HL-60 (cell line): Measurements from ENCODE around the gene DPP6.

Source experiments
- DNase-seq, 2 experiments: peaks; one replicate each; pipeline ENCODE4 v3.0.0-alpha.2; 2010 to 2020; ENCODE audit warnings: low read depth in 1 of 2, low spot score in 1 of 2
- H3K27ac ChIP-seq: fragments of 250-450 bp; sonication (Bioruptor Pico); replicated peaks from 2 replicates; pipeline ENCODE4 v1.5.1; 2020; ENCODE audit warnings: mild to moderate bottlenecking, moderate library complexity
- H3K27me3 ChIP-seq: fragments of 250-450 bp; sonication (Bioruptor Pico); 2 replicates; pipeline ENCODE4 v1.5.1; 2021; ENCODE audit warnings: mild to moderate bottlenecking, moderate library complexity; ENCODE audit not compliant: insufficient read depth, poor library complexity, severe bottlenecking
- H3K4me3 ChIP-seq: replicated peaks from 2 replicates; pipeline ENCODE4 v1.5.1; 2011; ENCODE audit warnings: mild to moderate bottlenecking, control low read depth, low read length; ENCODE audit not compliant: insufficient read depth
- GABPA ChIP-seq: IDR thresholded peaks from 2 replicates; pipeline ENCODE4 v1.6.1; 2012; ENCODE audit warnings: low read depth
- POLR2AphosphoS5 ChIP-seq: IDR thresholded peaks from 2 replicates; pipeline ENCODE4 v1.6.1; 2012; ENCODE audit warnings: low read depth
- SPI1 ChIP-seq: IDR thresholded peaks from 2 replicates; pipeline ENCODE4 v1.6.1; 2012; ENCODE audit warnings: low read depth, mild to moderate bottlenecking, borderline replicate concordance
- TF ChIP-seq, protein P1 (sequence below): IDR thresholded peaks from one replicate; pipeline ENCODE4 v1.5.1; 2011; ENCODE audit warnings: low read length, control low read depth, inconsistent platforms; ENCODE audit not compliant: insufficient read depth
- TF ChIP-seq, protein P2 (sequence below): IDR thresholded peaks from 2 replicates; pipeline ENCODE4 v1.6.1; 2012; ENCODE audit warnings: low read depth; ENCODE audit not compliant: insufficient replicate concordance

Gene DPP6

DNA sequence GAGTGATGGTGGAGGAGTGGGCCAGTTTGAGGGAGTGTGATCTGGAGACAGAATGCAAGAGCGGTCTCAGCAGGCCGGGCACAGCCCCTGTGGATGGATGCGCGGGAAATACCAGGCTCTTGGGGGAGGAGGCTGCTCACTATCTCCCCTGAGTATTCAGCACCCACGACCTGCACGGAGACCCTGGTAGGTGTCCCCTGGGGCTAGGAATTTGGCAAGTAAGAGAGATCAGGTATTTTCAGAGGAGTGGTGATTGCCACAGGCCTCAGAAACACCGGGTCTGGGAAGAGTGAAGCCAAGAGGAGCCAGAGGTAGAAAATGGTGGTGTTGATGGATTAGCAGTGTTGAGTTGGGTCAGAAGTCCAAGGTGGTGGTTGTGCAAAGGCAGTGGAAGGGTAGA, 524.4 kb downstream of the DPP6 start:
- H3K27me3 ChIP-seq = no peaks in the 10 kb centered on the region
- no peak for DNase-seq
- no peak overlapping the region for H3K27ac ChIP-seq
- H3K4me3 ChIP-seq = no peak overlapping the region
- TF ChIP-seq GABPA (no peak), POLR2AphosphoS5 (no peak), SPI1 (no peak)
- TF ChIP-seq, protein P1, sequence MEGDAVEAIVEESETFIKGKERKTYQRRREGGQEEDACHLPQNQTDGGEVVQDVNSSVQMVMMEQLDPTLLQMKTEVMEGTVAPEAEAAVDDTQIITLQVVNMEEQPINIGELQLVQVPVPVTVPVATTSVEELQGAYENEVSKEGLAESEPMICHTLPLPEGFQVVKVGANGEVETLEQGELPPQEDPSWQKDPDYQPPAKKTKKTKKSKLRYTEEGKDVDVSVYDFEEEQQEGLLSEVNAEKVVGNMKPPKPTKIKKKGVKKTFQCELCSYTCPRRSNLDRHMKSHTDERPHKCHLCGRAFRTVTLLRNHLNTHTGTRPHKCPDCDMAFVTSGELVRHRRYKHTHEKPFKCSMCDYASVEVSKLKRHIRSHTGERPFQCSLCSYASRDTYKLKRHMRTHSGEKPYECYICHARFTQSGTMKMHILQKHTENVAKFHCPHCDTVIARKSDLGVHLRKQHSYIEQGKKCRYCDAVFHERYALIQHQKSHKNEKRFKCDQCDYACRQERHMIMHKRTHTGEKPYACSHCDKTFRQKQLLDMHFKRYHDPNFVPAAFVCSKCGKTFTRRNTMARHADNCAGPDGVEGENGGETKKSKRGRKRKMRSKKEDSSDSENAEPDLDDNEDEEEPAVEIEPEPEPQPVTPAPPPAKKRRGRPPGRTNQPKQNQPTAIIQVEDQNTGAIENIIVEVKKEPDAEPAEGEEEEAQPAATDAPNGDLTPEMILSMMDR = no peak
- TF ChIP-seq, protein P2, sequence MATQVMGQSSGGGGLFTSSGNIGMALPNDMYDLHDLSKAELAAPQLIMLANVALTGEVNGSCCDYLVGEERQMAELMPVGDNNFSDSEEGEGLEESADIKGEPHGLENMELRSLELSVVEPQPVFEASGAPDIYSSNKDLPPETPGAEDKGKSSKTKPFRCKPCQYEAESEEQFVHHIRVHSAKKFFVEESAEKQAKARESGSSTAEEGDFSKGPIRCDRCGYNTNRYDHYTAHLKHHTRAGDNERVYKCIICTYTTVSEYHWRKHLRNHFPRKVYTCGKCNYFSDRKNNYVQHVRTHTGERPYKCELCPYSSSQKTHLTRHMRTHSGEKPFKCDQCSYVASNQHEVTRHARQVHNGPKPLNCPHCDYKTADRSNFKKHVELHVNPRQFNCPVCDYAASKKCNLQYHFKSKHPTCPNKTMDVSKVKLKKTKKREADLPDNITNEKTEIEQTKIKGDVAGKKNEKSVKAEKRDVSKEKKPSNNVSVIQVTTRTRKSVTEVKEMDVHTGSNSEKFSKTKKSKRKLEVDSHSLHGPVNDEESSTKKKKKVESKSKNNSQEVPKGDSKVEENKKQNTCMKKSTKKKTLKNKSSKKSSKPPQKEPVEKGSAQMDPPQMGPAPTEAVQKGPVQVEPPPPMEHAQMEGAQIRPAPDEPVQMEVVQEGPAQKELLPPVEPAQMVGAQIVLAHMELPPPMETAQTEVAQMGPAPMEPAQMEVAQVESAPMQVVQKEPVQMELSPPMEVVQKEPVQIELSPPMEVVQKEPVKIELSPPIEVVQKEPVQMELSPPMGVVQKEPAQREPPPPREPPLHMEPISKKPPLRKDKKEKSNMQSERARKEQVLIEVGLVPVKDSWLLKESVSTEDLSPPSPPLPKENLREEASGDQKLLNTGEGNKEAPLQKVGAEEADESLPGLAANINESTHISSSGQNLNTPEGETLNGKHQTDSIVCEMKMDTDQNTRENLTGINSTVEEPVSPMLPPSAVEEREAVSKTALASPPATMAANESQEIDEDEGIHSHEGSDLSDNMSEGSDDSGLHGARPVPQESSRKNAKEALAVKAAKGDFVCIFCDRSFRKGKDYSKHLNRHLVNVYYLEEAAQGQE = no peak

DNA sequence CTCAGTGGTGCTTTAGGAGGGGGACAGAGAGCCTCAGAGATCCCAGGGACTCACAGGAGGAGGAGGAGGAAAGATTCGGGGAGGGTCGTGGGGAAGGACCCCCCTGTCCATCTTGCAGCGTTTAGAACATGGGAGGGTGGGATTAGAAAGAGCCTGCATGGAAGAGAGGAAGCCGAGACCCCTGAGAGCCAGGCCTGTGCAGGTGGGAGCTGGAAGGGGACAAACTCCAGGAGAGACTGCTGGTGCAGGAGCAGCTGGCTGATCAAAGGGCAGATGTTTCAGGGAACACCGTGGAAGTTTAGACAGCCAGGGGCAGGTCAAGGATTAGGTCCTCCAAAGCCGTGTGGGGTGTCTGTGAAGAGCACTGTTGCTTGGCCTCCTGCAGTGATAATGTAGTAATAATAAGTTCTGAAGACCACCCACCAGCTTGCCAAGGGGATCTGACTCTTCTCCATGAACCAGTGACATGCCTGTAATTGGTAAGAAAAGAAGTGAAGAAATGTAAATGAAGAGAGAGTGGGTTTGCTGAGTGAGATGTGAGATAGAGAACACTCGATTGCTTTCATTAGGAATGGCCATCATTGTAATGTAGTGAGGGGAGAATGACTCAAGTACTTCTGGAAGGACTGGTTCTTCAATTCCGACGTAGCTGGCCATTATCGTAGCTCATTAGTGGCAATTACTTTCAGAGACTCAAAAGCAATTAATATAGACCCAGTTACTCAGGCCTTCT, 525.1 kb downstream of the DPP6 start:
- TF ChIP-seq GABPA = no peak
- TF ChIP-seq, protein P2 = no peak
- TF ChIP-seq POLR2AphosphoS5 = no peak
- TF ChIP-seq, protein P1 = no peak
- no peak for TF ChIP-seq SPI1
- DNase-seq = no peak
- H3K27ac ChIP-seq = no peak overlapping the region
- no peak overlapping the region for H3K4me3 ChIP-seq
- H3K27me3 ChIP-seq = no peaks in the 10 kb centered on the region

DNA sequence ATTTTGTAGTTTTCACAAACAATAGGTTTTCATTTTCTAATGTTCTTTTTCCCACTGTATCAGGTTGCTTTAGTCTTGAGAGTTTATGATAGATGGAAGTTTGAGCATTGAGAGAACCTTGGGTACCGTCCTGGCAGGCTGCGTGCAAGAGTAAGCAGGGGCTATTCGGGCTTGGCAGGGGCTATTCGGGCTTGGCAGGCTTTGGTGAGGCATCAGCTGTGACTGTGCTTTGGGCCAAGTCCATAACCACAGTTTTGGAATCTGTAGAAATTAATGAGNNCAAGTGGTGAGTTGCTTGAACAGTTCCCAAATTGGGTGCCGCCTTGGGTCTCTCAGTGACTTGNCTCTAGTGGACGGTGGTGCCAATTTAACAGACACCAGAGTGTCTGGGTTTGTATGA, 526.1 kb downstream of the DPP6 start:
- no peak overlapping the region for H3K27ac ChIP-seq
- no peaks in the 10 kb centered on the region for H3K27me3 ChIP-seq
- H3K4me3 ChIP-seq = no peak overlapping the region
- TF ChIP-seq POLR2AphosphoS5 = no peak
- TF ChIP-seq, protein P2 = no peak
- no peak for TF ChIP-seq GABPA
- TF ChIP-seq, protein P1 = no peak
- no peak for TF ChIP-seq SPI1
- no peak for DNase-seq
